NB4 (cell line): ENCODE data around the gene FAS.

ENCODE experiments used
- POLR2A ChIP-seq: IDR thresholded peaks from 2 replicates; pipeline ENCODE4 v1.6.1; 2011; ENCODE audit warnings: mild to moderate bottlenecking; ENCODE audit not compliant: insufficient read length; ENCODE audit errors: extremely low read depth
- TF ChIP-seq, protein P1 (sequence below): IDR thresholded peaks from one replicate; pipeline ENCODE4 v1.5.1; 2012; ENCODE audit warnings: low read depth, low read length
- TF ChIP-seq, protein P2 (sequence below): IDR thresholded peaks from 2 replicates; pipeline ENCODE4 v1.6.1; 2011; ENCODE audit warnings: low read depth, low read length

DNA sequence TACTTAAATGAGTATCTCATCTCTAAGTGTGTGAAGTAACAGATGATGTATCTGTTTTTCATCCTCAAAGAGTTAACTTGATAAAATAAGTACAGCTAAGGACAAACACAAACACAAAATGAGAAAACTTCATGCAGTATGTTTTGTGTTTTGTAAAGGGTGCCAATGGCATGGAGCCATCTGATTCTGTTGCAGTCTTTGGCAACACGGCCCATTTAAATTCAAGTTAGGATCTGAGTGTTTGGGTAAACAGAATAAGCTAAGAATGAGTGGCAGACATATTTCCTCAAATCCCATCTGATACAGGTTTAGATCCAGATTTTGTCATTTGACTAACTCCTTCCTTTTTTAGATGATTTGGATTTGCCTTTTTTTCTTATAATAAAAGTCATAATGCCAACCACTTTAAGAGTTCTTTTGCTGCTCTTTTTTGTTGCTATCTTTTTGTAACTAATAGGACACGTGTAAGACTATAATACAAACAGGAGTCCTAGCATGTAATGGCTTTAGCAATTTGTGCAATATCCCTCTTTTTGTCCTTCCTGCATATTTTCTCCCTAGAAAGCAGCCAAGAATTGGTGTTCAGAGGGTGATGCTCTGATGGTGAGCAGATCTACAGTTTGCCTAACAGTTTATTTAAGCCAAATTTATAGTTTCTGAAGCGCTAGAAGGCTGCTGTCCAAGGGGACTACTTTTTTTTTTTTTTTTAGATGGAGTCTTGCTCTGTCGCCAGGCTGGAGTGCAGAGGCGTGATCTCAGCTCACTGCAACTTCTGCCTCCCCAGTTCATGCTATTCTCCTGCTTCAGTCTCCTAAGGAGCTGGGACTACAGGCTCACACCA is 19.2 kb upstream of the FAS start:
- TF ChIP-seq, protein P1, sequence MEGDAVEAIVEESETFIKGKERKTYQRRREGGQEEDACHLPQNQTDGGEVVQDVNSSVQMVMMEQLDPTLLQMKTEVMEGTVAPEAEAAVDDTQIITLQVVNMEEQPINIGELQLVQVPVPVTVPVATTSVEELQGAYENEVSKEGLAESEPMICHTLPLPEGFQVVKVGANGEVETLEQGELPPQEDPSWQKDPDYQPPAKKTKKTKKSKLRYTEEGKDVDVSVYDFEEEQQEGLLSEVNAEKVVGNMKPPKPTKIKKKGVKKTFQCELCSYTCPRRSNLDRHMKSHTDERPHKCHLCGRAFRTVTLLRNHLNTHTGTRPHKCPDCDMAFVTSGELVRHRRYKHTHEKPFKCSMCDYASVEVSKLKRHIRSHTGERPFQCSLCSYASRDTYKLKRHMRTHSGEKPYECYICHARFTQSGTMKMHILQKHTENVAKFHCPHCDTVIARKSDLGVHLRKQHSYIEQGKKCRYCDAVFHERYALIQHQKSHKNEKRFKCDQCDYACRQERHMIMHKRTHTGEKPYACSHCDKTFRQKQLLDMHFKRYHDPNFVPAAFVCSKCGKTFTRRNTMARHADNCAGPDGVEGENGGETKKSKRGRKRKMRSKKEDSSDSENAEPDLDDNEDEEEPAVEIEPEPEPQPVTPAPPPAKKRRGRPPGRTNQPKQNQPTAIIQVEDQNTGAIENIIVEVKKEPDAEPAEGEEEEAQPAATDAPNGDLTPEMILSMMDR = no peak
- no peak for TF ChIP-seq POLR2A
- TF ChIP-seq, protein P2, sequence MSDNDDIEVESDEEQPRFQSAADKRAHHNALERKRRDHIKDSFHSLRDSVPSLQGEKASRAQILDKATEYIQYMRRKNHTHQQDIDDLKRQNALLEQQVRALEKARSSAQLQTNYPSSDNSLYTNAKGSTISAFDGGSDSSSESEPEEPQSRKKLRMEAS = no peak
